HepG2 (cell line): ENCODE measurements around the gene TBX6. TPM values are rescaled to one million over a fixed set of nuclear protein-coding genes. Genes with fewer than 3 reads are reported as not detected.

Source experiments
- ARNT ChIP-seq: fragments of 450-650 bp; IDR thresholded peaks from 2 replicates; pipeline ENCODE4 v1.6.1; 2017
- ARNTL ChIP-seq: sonication (generic); formaldehyde crosslinking; IDR thresholded peaks from 2 replicates; pipeline ENCODE4 v1.4.0; 2020; ENCODE audit warnings: mild to moderate bottlenecking, missing genetic modification reagents
- CREM ChIP-seq, 2 experiments: sonication (generic) in 1 of 2; formaldehyde crosslinking in 1 of 2; IDR thresholded peaks; 2 replicates each; pipeline versions ENCODE4 v1.4.0 to v1.6.1; 2016 to 2020; ENCODE audit warnings: antibody characterized with exemption in 1 of 2, mild to moderate bottlenecking in 1 of 2, missing genetic modification reagents in 1 of 2
- IRF2 ChIP-seq: IDR thresholded peaks from 2 replicates; pipeline ENCODE4 v1.6.1; 2018; ENCODE audit warnings: missing genetic modification reagents, missing compliant biosample characterization
- KDM1A ChIP-seq: IDR thresholded peaks from 2 replicates; pipeline ENCODE4 v1.6.1; 2016; ENCODE audit warnings: missing compliant biosample characterization
- KDM6A ChIP-seq: IDR thresholded peaks from 2 replicates; pipeline ENCODE4 v1.6.1; 2016; ENCODE audit warnings: low read depth
- MXD3 ChIP-seq: IDR thresholded peaks from 2 replicates; pipeline ENCODE4 v1.6.1; 2016; ENCODE audit warnings: mild to moderate bottlenecking, missing biosample characterization, missing genetic modification reagents
- NFRKB ChIP-seq: fragments of 450-650 bp; IDR thresholded peaks from 2 replicates; pipeline ENCODE4 v1.6.1; 2017
- TAF1 ChIP-seq: sonication (generic); formaldehyde crosslinking; IDR thresholded peaks from 2 replicates; pipeline ENCODE4 v1.4.0; 2020; ENCODE audit warnings: missing genetic modification reagents
- ZBTB20 ChIP-seq: sonication (generic); formaldehyde crosslinking; IDR thresholded peaks from 2 replicates; pipeline ENCODE4 v1.8.1; 2023; ENCODE audit warnings: missing genetic modification reagents, low read depth, mild to moderate bottlenecking, borderline replicate concordance
- ZFP82 ChIP-seq: sonication (generic); formaldehyde crosslinking; IDR thresholded peaks from 2 replicates; pipeline ENCODE4 v1.5.1; 2020; ENCODE audit warnings: mild to moderate bottlenecking, missing genetic modification reagents, borderline replicate concordance
- ZNF142 ChIP-seq: sonication (generic); formaldehyde crosslinking; IDR thresholded peaks from 2 replicates; pipeline ENCODE4 v1.4.0; 2020; ENCODE audit warnings: missing genetic modification reagents
- ZNF180 ChIP-seq: sonication (generic); formaldehyde crosslinking; IDR thresholded peaks from 2 replicates; pipeline ENCODE4 v1.4.0; 2020; ENCODE audit warnings: low read depth, missing genetic modification reagents, borderline replicate concordance
- ZNF329 ChIP-seq: sonication (generic); formaldehyde crosslinking; IDR thresholded peaks from 2 replicates; pipeline ENCODE4 v1.9.0; 2021; ENCODE audit warnings: low read depth, mild to moderate bottlenecking, missing genetic modification reagents
- ZNF362 ChIP-seq: sonication (generic); formaldehyde crosslinking; IDR thresholded peaks from 2 replicates; pipeline ENCODE4 v1.4.0; 2020; ENCODE audit warnings: missing genetic modification reagents, mild to moderate bottlenecking, borderline replicate concordance
- ZNF513 ChIP-seq: sonication (generic); formaldehyde crosslinking; conservative IDR thresholded peaks from 2 replicates; pipeline ENCODE4 v1.5.0; 2020; ENCODE audit warnings: missing genetic modification reagents
- ZNF589 ChIP-seq: sonication (generic); formaldehyde crosslinking; conservative IDR thresholded peaks from 2 replicates; pipeline ENCODE4 v1.8.0; 2022; ENCODE audit warnings: mild to moderate bottlenecking, moderate library complexity, missing genetic modification reagents
- ZUFSP ChIP-seq: sonication (generic); formaldehyde crosslinking; IDR thresholded peaks from 2 replicates; pipeline ENCODE4 v1.9.0; 2021; ENCODE audit warnings: missing genetic modification reagents, mild to moderate bottlenecking, borderline replicate concordance
- polyA plus RNA-seq, 8 experiments: library from polyadenylated mRNA; depleted of rRNA in 3 of 8; stranded (reverse) in 7 of 8; unstranded in 1 of 8; fragments of >200 nt; fragmentation: Illumina TruSeq in 4 of 8; extraction: Trizol in 4 of 8; gene quantifications; 2 replicates each; pipeline versions ENCODE4 v1.2.1 to v1.2.3, GENCODE V29; 2011 to 2016; ENCODE audit warnings: low read depth in 4 of 8, missing spikeins in 1 of 8, mixed read lengths in 1 of 8; ENCODE audit not compliant: insufficient read depth in 1 of 8
- total RNA-seq, 5 experiments: library from RNA; depleted of rRNA; stranded (reverse); fragments of >200 nt; fragmentation: Illumina TruSeq; extraction: Trizol; gene quantifications; 2 replicates each; pipeline ENCODE4 v1.2.3, GENCODE V29; 2016; ENCODE audit warnings: low read depth in 1 of 5

TBX6 gene
- total and polyA plus RNA-seq, 2 of the 13 experiments (the other 11 are each of a cell fraction or from before 2014, with no cell fraction given): 0.24 to 0.42 TPM

GRCh38 chr16:30139583-30140481 is 48.1 kb upstream of the TBX6 start (continued):
- TF ChIP-seq KDM1A (CRISPR knock-in tag): peak; percentile 60; the same call in 1 of the 2 replicates
- TF ChIP-seq ARNTL (CRISPR knock-in tag): peak; percentile 92; the same call in 1 of the 2 replicates
- no peak; the same call in 1 of the 2 replicates for TF ChIP-seq TAF1 (CRISPR knock-in tag)
- peak; percentile 100 for TF ChIP-seq ZBTB20 (CRISPR knock-in tag)
- TF ChIP-seq ZNF589 (CRISPR knock-in tag): peak; percentile 68; the same call in 1 of the 2 replicates
- TF ChIP-seq ZUFSP (CRISPR knock-in tag): no peak
- 0 out of 2 replicates have a peak, but pooled peaks have one; percentile 7 for TF ChIP-seq ZNF142
- no peak for TF ChIP-seq ZNF180 (CRISPR knock-in tag)
- no peak for TF ChIP-seq ZNF329 (CRISPR knock-in tag)
- TF ChIP-seq NFRKB: no peak
- TF ChIP-seq MXD3 (CRISPR knock-in tag): no peak
- TF ChIP-seq KDM6A (CRISPR knock-in tag): peak; percentile 99
- peak; percentile 85; the same call in 1 of the 2 replicates for TF ChIP-seq CREM (IDR thresholded peaks at IDR 0.05)
- no peak for TF ChIP-seq CREM (CRISPR knock-in tag; IDR thresholded peaks at IDR 0.05)
- TF ChIP-seq ZFP82 (CRISPR knock-in tag): no peak
- no peak for TF ChIP-seq ARNT
- no peak for TF ChIP-seq ZNF513 (CRISPR knock-in tag)
- TF ChIP-seq ZNF362 (CRISPR knock-in tag): peak; percentile 86; the same call in 1 of the 2 replicates
- peak; percentile 94 for TF ChIP-seq IRF2 (CRISPR knock-in tag)
